Hematopoietic multipotent progenitor cell (in vitro differentiated cells): ENCODE data around the gene OGFR. TPM values are rescaled to one million over a fixed set of nuclear protein-coding genes. Genes with fewer than 3 reads are reported as not detected.

Experiments
- DNase-seq, 3 donors: peaks; one replicate each; pipeline ENCODE4 v3.0.0-alpha.2; 2011 to 2015; ENCODE audit warnings: low read depth in 2 of 3, low spot score in 2 of 3
- total RNA-seq: library from RNA; depleted of rRNA; stranded (reverse); fragments of >200 nt; gene quantifications from one replicate; pipeline ENCODE4 v1.2.3, GENCODE V29; 2012

Gene OGFR
- total RNA-seq, 1 donor, result 55.7 TPM

GRCh38 chr20:62780204-62780603 is 24.4 kb upstream of the OGFR start:
- DNase-seq, result no peak

- DNase-seq, result no peak
Observed at GRCh38 chr20:62780696-62781095, 23.9 kb upstream of the OGFR start.

GRCh38 chr20:62782149-62782892 is 22.3 kb upstream of the OGFR start:
- DNase-seq, result no peak

GRCh38 chr20:62782893-62783278 is 21.7 kb upstream of the OGFR start:
- no peak for DNase-seq

- DNase-seq, result no peak
Observed at GRCh38 chr20:62784497-62784896, 20.1 kb upstream of the OGFR start.

- DNase-seq, result no peak
Observed at GRCh38 chr20:62785393-62785792, 19.2 kb upstream of the OGFR start.

- DNase-seq, result no peak
Observed at GRCh38 chr20:62786157-62786556, 18.5 kb upstream of the OGFR start.

GRCh38 chr20:62787321-62787720 is 17.3 kb upstream of the OGFR start:
- DNase-seq, result peak in 1 of 3 donors; percentile 45

- no peak for DNase-seq
Observed at GRCh38 chr20:62787866-62788265, 16.8 kb upstream of the OGFR start.

GRCh38 chr20:62788607-62789006 is 16.0 kb upstream of the OGFR start:
- DNase-seq, result peak in 1 of 3 donors; percentile 37

GRCh38 chr20:62790075-62790474 is 14.6 kb upstream of the OGFR start:
- DNase-seq, result no peak

GRCh38 chr20:62791301-62792181 is 13.1 kb upstream of the OGFR start:
- peak; percentile 55 to 87 (median 84) for DNase-seq

GRCh38 chr20:62792182-62792939 is 12.3 kb upstream of the OGFR start:
- DNase-seq, result no peak

GRCh38 chr20:62792940-62793756 is 11.5 kb upstream of the OGFR start:
- no peak for DNase-seq

GRCh38 chr20:62793757-62794006 is 11.0 kb upstream of the OGFR start:
- no peak for DNase-seq

GRCh38 chr20:62794007-62794724 is 10.5 kb upstream of the OGFR start:
- DNase-seq, result peak; percentile 87 to 95 (median 94)

- peak in 2 of 3 donors; percentile 53 to 55 for DNase-seq
Observed at GRCh38 chr20:62795023-62795761, 9.4 kb upstream of the OGFR start.

GRCh38 chr20:62796699-62797491 is 7.7 kb upstream of the OGFR start:
- DNase-seq, result no peak
